Hepatocyte (in vitro differentiated cells): ENCODE measurements around the gene INTU. TPM values are rescaled to one million over a fixed set of nuclear protein-coding genes. Genes with fewer than 3 reads are reported as not detected.
"Not testable (repeated sequence)": the region's sequence is repeated elsewhere in the genome, so short reads cannot be mapped to it uniquely, and the experiment has no call there.

ENCODE experiments used
- DNase-seq: peaks from one replicate; pipeline ENCODE4 v3.0.0-alpha.2; 2016; ENCODE audit warnings: low spot score
- H2AFZ ChIP-seq: fragments of 200-600 bp; sonication (generic); 2 replicates; pipeline ENCODE4 v1.6.0; 2016; ENCODE audit warnings: antibody characterized with exemption, mild to moderate bottlenecking
- H3K27ac ChIP-seq: fragments of 200-600 bp; sonication (generic); 2 replicates; pipeline ENCODE4 v1.5.1; 2016; ENCODE audit warnings: mild to moderate bottlenecking
- H3K27me3 ChIP-seq: fragments of 200-600 bp; sonication (generic); 2 replicates; pipeline ENCODE4 v1.6.1; 2016
- H3K36me3 ChIP-seq: fragments of 200-600 bp; sonication (generic); replicated peaks from 2 replicates; pipeline ENCODE4 v1.5.1; 2016; ENCODE audit warnings: low read depth; ENCODE audit not compliant: insufficient read depth
- H3K4me1 ChIP-seq: fragments of 200-600 bp; sonication (generic); 2 replicates; pipeline ENCODE4 v1.5.1; 2016; ENCODE audit warnings: mild to moderate bottlenecking, moderate library complexity; ENCODE audit not compliant: insufficient read depth
- H3K4me2 ChIP-seq: fragments of 200-600 bp; sonication (generic); 2 replicates; pipeline ENCODE4 v1.6.0; 2016
- H3K4me3 ChIP-seq: fragments of 200-600 bp; sonication (generic); 2 replicates; pipeline ENCODE4 v1.5.1; 2016; ENCODE audit warnings: mild to moderate bottlenecking
- H3K79me2 ChIP-seq: fragments of 200-600 bp; sonication (generic); 2 replicates; pipeline ENCODE4 v1.6.0; 2017; ENCODE audit warnings: mild to moderate bottlenecking
- H3K9me2 ChIP-seq: fragments of 200-600 bp; sonication (generic); replicated peaks from 2 replicates; pipeline ENCODE4 v1.6.0; 2017; ENCODE audit warnings: mild to moderate bottlenecking; ENCODE audit not compliant: insufficient read depth
- H3K9me3 ChIP-seq: fragments of 200-600 bp; sonication (generic); 2 replicates; pipeline ENCODE4 v1.5.1; 2016; ENCODE audit warnings: low read depth, mild to moderate bottlenecking
- H4K20me1 ChIP-seq: fragments of 200-600 bp; sonication (generic); 2 replicates; pipeline ENCODE4 v1.6.0; 2016; ENCODE audit warnings: mild to moderate bottlenecking; ENCODE audit not compliant: insufficient read depth, poor library complexity, severe bottlenecking
- EZH2 ChIP-seq: fragments of 200-600 bp; sonication (generic); IDR thresholded peaks from 2 replicates; pipeline ENCODE4 v1.6.1; 2016; ENCODE audit warnings: antibody characterized with exemption, mild to moderate bottlenecking, borderline replicate concordance
- EZH2phosphoT487 ChIP-seq: fragments of 200-600 bp; sonication (generic); IDR thresholded peaks from one replicate; pipeline ENCODE4 v1.6.1; 2018; ENCODE audit warnings: antibody characterized with exemption, mild to moderate bottlenecking, low read depth, moderate library complexity; ENCODE audit not compliant: unreplicated experiment, severe bottlenecking
- WGBS: methylation state at CpG from one replicate; pipeline ENCODE4 v1.1.6; 2016; ENCODE audit warnings: low lambda C conversion rate; ENCODE audit errors: missing lambda C conversion rate; 5-methylcytosine and 5-hydroxymethylcytosine counted together
- polyA plus RNA-seq: library from polyadenylated mRNA; unstranded; fragments of >200 nt; fragmentation: Nextera tagmentation; extraction: Ambion mirVana; gene quantifications from 2 replicates; pipeline ENCODE4 v1.2.1, GENCODE V29; 2016
- total RNA-seq: library from RNA; depleted of rRNA; stranded (reverse); fragments of >200 nt; gene quantifications from 2 replicates; pipeline ENCODE4 v1.2.3, GENCODE V29; 2014
- TF ChIP-seq, protein P1 (sequence below): fragments of 200-600 bp; sonication (generic); IDR thresholded peaks from 2 replicates; pipeline ENCODE4 v1.5.1; 2016; ENCODE audit warnings: antibody characterized with exemption, mild to moderate bottlenecking; ENCODE audit not compliant: poor library complexity

Gene INTU
- total and polyA plus RNA-seq, 2 experiments from 2014 or later = 2.3 to 9.2 TPM

- no peaks in the 10 kb centered on the region for H3K79me2 ChIP-seq
- no peak overlapping the region for H2AFZ ChIP-seq
- no peaks in the 10 kb centered on the region for H3K9me3 ChIP-seq
- H3K9me2 ChIP-seq = no peaks in the 10 kb centered on the region
- no peaks in the 10 kb centered on the region for H3K36me3 ChIP-seq
- TF ChIP-seq EZH2 (no peak), EZH2phosphoT487 (no peak)
- TF ChIP-seq, protein P1, sequence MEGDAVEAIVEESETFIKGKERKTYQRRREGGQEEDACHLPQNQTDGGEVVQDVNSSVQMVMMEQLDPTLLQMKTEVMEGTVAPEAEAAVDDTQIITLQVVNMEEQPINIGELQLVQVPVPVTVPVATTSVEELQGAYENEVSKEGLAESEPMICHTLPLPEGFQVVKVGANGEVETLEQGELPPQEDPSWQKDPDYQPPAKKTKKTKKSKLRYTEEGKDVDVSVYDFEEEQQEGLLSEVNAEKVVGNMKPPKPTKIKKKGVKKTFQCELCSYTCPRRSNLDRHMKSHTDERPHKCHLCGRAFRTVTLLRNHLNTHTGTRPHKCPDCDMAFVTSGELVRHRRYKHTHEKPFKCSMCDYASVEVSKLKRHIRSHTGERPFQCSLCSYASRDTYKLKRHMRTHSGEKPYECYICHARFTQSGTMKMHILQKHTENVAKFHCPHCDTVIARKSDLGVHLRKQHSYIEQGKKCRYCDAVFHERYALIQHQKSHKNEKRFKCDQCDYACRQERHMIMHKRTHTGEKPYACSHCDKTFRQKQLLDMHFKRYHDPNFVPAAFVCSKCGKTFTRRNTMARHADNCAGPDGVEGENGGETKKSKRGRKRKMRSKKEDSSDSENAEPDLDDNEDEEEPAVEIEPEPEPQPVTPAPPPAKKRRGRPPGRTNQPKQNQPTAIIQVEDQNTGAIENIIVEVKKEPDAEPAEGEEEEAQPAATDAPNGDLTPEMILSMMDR = no peak
- no peaks in the 10 kb centered on the region for H3K27me3 ChIP-seq
- no peak for DNase-seq
- no peak overlapping the region for H3K4me3 ChIP-seq
- no peaks in the 10 kb centered on the region for H3K4me1 ChIP-seq
- 97% methylated on average over 3 of the region's 3 CpGs for WGBS
- no peak overlapping the region for H3K4me2 ChIP-seq
- no peak overlapping the region for H3K27ac ChIP-seq
- no peaks in the 10 kb centered on the region for H4K20me1 ChIP-seq
Measured at GRCh38 chr4:127648061-127648460, 15.3 kb downstream of the INTU start.

GRCh38 chr4:127655590-127655989 is 22.8 kb downstream of the INTU start:
- not testable (repeated sequence) for H3K9me2 ChIP-seq, H3K27ac ChIP-seq, H3K27me3 ChIP-seq, H4K20me1 ChIP-seq, H3K4me2 ChIP-seq, H3K4me3 ChIP-seq, H2AFZ ChIP-seq, H3K36me3 ChIP-seq, DNase-seq, H3K4me1 ChIP-seq, H3K79me2 ChIP-seq, H3K9me3 ChIP-seq
- WGBS = 75% methylated on average over 9 of the region's 17 CpGs

DNA sequence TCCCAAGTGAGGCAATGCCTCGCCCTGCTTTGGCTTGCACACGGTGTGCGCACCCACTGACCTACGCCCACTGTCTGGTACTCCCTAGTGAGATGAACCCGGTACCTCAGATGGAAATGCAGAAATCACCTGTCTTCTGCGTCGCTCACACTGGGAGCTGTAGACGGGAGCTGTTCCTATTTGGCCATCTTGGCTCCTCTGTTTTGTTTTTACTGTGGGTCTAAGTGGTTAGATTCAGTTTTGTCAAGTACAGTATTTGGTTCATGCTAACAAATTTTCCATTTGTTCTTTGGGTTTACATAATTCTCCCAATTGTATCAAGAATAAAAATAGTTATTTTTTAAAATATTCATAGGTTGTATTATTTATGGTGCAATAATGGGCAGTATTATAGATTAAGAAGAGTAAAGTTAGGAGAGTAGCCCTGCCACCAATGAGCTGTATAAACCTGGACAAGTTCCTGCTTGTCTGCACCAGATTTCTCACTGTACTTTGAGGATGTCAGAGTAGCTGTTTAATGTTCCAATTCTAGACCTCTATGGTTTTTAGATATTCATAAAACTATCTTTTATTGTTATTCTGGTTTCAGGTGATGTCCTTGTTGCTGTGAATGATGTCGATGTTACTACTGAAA is 23.4 kb downstream of the INTU start:
- Histone ChIP-seq H4K20me1 (no peaks in the 10 kb centered on the region), H3K9me3 (no peaks in the 10 kb centered on the region), H3K36me3 (no peaks in the 10 kb centered on the region), H2AFZ (no peak overlapping the region), H3K27me3 (no peaks in the 10 kb centered on the region), H3K27ac (no peak overlapping the region), H3K4me2 (no peak overlapping the region), H3K79me2 (no peaks in the 10 kb centered on the region), H3K4me3 (no peak overlapping the region), H3K9me2 (no peaks in the 10 kb centered on the region), H3K4me1 (no peaks in the 10 kb centered on the region)
- no peak for DNase-seq
- 84% methylated on average over 9 of the region's 9 CpGs for WGBS
- no peak for TF ChIP-seq EZH2
- TF ChIP-seq, protein P1 = no peak
- TF ChIP-seq EZH2phosphoT487 = no peak

GRCh38 chr4:127660284-127660885 is 27.6 kb downstream of the INTU start:
- TF ChIP-seq EZH2 (no peak), EZH2phosphoT487 (no peak)
- TF ChIP-seq, protein P1 = no peak
- no peak for DNase-seq
- no peaks in the 10 kb centered on the region for H4K20me1 ChIP-seq
- H3K4me3 ChIP-seq = no peak overlapping the region
- WGBS = 85% methylated on average over 6 of the region's 6 CpGs
- H3K36me3 ChIP-seq = no peaks in the 10 kb centered on the region
- no peaks in the 10 kb centered on the region for H3K9me2 ChIP-seq
- H3K27me3 ChIP-seq = no peaks in the 10 kb centered on the region
- H3K79me2 ChIP-seq = no peaks in the 10 kb centered on the region
- H2AFZ ChIP-seq = no peak overlapping the region
- H3K9me3 ChIP-seq = no peaks in the 10 kb centered on the region
- H3K4me1 ChIP-seq = no peaks in the 10 kb centered on the region
- H3K4me2 ChIP-seq = no peak overlapping the region
- no peak overlapping the region for H3K27ac ChIP-seq
